ENCODE results near the gene FOS.
A peak's percentile ranks its signal among the peaks of the same experiment; 100 is the strongest.

The FOS gene

GRCh38 chr14:75258079-75258802, 20.4 kb upstream of the FOS start:
- DNase-seq (ENCODE audit: low read depth): no peak
- peak overlapping the region; percentile 46 for H3K4me3 ChIP-seq (ENCODE audit: low read depth, low read length)
- TF ChIP-seq, protein P1, sequence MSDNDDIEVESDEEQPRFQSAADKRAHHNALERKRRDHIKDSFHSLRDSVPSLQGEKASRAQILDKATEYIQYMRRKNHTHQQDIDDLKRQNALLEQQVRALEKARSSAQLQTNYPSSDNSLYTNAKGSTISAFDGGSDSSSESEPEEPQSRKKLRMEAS (IDR thresholded peaks at IDR 0.05; ENCODE audit: low read depth, low read length): no peak
- TF ChIP-seq CTCF (IDR thresholded peaks at IDR 0.05; ENCODE audit: low read depth, low read length): no peak
- no peak for TF ChIP-seq POLR2A (IDR thresholded peaks at IDR 0.05; ENCODE audit: extremely low read depth, insufficient read length)
- TF ChIP-seq MYC (IDR thresholded peaks at IDR 0.05; ENCODE audit: low read depth, low read length): no peak

DNA sequence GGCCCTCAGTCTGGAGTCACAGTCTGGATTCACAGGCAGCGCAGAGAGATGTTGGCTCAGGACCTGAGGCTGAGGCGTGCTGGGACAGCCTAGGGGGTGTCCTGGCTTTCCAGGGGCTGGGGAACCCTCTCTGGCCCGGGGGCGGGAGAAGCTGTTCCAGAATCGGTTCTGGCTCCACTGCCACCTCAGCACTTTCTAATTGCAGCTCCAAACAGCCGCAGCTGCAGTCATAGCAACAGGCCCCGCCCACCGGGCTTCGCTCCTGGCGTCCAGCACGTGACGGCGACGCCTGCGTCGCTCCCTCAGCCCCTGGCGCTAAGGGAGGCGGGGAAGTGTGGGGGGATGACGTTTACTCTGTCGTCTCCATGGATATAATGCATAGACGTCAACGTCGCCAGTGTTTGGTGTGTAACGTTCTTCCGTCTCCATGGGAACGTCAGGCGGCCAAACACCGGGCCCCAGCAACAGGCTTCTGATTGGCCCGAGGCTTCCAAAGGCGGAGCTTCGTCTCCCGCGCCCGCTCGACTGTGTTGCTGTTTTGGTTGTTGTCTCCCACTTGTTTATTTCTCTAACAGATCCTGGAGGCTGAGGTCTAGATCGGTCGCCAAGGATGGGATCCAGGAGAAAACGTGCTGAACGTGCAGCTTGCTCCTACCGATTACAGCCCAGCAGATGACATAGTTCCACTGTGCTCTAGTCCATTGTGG, 19.7 kb upstream of the FOS start:
- DNase-seq (ENCODE audit: low read depth): peak; percentile 94
- TF ChIP-seq, protein P1 (IDR thresholded peaks at IDR 0.05; ENCODE audit: low read depth, low read length): no peak
- no peak for TF ChIP-seq POLR2A (IDR thresholded peaks at IDR 0.05; ENCODE audit: extremely low read depth, insufficient read length)
- no peak for TF ChIP-seq MYC (IDR thresholded peaks at IDR 0.05; ENCODE audit: low read depth, low read length)
- TF ChIP-seq CTCF (IDR thresholded peaks at IDR 0.05; ENCODE audit: low read depth, low read length): no peak
- H3K4me3 ChIP-seq (ENCODE audit: low read depth, low read length): peak overlapping the region; percentile 56

DNA sequence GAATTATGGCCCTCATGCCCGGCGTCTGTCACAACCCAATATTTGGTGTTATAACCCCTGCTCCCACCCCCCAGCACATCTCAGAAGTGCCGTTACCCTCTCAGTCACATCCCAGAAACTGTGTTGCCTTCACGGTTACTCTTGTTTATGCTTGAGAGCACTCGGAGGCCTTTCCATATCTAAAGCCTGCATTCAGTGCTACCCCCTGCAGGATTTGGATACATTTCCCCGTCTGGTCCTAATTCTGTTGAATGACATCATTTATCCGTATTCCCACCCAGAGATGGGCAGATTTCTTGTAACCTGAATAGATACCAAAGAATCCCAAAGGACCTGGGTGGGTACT, 19.1 kb upstream of the FOS start:
- H3K4me3 ChIP-seq (ENCODE audit: low read depth, low read length): peak overlapping the region; percentile 56
- TF ChIP-seq MYC (IDR thresholded peaks at IDR 0.05; ENCODE audit: low read depth, low read length) (no peak), POLR2A (IDR thresholded peaks at IDR 0.05; ENCODE audit: extremely low read depth, insufficient read length) (no peak), CTCF (IDR thresholded peaks at IDR 0.05; ENCODE audit: low read depth, low read length) (no peak)
- TF ChIP-seq, protein P1 (IDR thresholded peaks at IDR 0.05; ENCODE audit: low read depth, low read length): no peak
- DNase-seq (ENCODE audit: low read depth): no peak

DNA sequence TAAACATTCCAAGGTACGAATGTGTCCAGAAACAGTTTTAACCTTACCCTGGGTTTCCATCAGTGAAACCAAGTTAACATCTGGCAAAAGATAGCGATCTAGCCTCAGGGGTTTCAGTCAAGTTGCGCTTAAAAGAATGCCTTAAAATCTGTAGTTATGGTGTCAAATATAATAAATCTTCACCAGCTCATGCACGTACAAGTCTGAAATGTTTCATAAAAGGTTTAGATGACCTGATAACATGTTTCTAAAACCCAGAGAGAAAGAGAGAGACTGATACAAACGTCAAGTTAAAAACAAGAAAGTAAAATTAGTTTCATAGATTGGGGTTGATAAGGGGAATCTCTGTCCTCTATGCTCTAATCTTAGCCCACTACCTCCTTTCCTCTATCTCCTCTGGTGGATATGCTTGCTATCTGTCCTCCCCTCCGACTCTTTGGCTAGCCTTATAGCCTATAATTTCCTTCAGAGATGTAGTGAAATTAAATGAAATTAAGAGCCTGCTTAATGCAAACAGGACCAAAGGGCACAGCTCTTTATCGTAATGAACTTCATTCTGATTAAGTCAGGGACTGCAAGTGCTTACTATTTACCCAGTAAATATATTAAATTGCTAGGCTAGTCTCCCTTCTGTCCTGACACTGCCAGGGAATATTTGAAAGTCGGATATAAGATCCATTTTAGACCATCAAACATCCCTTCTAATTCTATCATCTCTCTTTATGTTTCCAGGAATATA, 18.4 kb upstream of the FOS start:
- no peak overlapping the region for H3K4me3 ChIP-seq (ENCODE audit: low read depth, low read length)
- TF ChIP-seq CTCF (IDR thresholded peaks at IDR 0.05; ENCODE audit: low read depth, low read length) (no peak), POLR2A (IDR thresholded peaks at IDR 0.05; ENCODE audit: extremely low read depth, insufficient read length) (no peak), MYC (IDR thresholded peaks at IDR 0.05; ENCODE audit: low read depth, low read length) (no peak)
- TF ChIP-seq, protein P1 (IDR thresholded peaks at IDR 0.05; ENCODE audit: low read depth, low read length): no peak
- DNase-seq (ENCODE audit: low read depth): no peak

DNA sequence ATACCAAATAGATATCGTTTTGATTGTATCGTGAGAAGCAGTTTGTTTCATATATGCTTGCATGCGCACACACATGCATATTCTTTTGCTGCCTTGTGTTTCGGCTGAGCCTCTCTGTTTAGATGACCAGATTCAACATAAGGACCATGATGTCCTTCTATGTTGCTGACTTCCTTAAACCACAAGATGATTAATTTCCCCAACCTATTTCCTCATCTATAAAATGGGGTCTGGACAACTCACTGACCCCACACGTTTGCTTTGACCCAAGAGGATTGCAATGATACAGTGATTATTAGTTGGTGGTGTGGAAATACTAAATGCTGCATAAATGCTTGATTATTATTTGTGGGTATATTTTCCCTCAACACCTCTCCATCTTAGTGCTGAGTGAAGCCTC, 16.8 kb upstream of the FOS start:
- TF ChIP-seq, protein P1 (IDR thresholded peaks at IDR 0.05; ENCODE audit: low read depth, low read length): no peak
- TF ChIP-seq CTCF (IDR thresholded peaks at IDR 0.05; ENCODE audit: low read depth, low read length): no peak
- TF ChIP-seq MYC (IDR thresholded peaks at IDR 0.05; ENCODE audit: low read depth, low read length): no peak
- no peak for TF ChIP-seq POLR2A (IDR thresholded peaks at IDR 0.05; ENCODE audit: extremely low read depth, insufficient read length)
- DNase-seq (ENCODE audit: low read depth): no peak
- no peak overlapping the region for H3K4me3 ChIP-seq (ENCODE audit: low read depth, low read length)

Measured in NB4 (cell line).